EH (cell line): ENCODE measurements around the gene MSH2.
A peak's percentile ranks its signal among the peaks of the same experiment; 100 is the strongest.
"Not testable (repeated sequence)": the region's sequence is repeated elsewhere in the genome, so short reads cannot be mapped to it uniquely, and the experiment has no call there.

Experiments used
- DNase-seq: peaks from one replicate; pipeline ENCODE4 v3.0.0-alpha.2; 2015; ENCODE audit warnings: low read depth

Gene MSH2

GRCh38 chr2:47402805-47403608 is at the start of gene MSH2:
MSH2 (plus strand) TSS chr2:47403156; CDS start chr2:47403192, 36 bp downstream.
- DNase-seq = peak; percentile 89

DNA sequence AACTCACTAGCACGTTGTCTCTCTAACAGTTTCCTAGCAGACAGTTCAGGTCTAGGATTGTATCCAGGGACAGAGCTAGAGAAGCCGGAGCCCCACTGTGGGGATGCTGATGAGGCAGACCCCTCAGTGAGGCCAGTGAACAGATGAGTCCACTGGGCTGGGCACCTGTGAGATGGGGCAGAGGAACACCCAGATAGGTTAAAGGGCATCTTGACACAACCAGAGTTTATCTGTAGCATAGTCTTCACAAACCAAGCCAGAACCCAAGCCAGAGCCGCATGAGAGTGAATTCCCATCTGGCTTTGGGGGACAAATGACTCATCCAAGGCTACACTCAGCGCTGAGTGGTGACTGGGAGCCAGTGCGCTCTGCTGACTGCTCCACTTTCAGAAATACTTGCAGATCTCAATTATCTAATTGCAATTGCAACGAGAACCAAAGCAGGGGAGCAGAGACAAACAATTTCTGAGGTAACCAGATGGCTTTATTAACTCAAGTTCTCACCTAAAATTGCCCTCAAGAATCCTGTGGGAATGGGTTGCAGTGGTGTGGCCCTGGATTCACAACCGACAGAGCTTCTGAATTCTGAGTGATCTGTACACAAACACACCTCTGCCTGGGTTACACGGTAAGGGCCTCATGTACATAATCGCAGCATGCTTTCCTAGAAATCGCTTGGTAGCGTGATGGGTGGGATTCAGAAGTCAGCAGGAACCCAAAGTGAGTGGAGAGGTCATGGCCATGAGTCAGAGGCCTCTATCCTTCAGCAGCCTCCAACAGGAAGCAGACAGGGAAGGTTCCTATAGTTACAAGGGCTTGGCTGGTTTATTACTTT is 48.7 kb upstream of the MSH2 start:
- DNase-seq = peak; percentile 65

DNA sequence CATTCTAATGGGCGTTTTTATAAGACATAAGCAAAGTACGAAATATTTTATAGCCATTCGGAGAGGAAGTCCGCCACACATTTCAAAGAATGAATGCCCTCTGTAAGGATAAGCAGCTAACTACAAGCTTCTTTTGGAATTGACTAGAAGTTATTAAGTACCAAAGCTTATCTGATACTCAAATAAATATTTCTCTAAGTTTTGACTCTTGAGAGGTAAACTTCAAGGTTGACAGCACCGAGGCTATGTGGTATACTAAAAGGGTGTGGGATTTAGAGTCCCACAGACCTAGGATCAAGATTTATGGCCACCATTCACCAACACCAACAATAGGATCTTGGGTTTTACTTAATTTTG is 48.1 kb upstream of the MSH2 start:
- DNase-seq = no peak

- peak; percentile 80 for DNase-seq
Observed at GRCh38 chr2:47357483-47357882, 45.5 kb upstream of the MSH2 start.

DNA sequence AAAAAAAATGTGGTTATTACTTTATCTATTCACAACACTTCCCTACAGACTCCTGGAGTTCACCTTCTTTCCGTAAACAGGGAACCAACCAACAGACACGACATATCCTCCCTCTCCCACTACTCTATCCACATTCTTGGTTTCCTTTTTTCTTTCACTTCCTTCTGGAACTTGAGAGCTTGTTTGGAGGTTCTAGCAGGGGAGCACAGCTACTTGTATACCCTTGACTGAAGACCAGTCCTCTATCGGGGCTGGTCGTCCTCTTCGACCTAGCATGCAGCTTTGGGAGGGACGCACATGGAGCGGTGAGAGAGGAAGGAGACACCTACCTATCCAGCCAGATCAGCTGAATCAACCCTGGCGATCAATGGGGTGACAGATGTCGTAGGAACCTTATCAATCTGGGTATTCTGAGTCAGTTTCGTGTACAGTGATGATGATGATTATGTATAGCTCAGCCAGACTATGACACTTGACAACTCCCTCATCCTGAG is 43.5 kb upstream of the MSH2 start:
- no peak for DNase-seq

DNA sequence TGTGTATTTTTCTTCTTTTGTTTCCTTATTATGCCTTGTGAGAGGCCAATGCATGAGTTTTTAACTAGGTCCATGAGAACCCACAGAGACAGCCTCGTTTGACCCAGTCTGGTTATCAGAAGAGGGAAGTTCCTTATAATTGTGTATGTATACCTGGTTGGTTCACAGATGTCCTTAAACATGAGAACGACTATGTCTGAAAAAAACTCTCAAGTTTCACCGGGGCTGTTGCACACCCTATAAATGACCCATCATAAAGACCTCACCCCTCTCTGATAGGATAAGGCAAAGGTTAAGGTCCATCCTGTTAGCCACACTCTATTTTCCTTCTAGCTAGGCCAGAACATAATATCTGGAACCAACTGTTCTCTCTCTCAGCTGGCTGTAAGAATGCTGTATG is 42.7 kb upstream of the MSH2 start:
- no peak for DNase-seq

DNA sequence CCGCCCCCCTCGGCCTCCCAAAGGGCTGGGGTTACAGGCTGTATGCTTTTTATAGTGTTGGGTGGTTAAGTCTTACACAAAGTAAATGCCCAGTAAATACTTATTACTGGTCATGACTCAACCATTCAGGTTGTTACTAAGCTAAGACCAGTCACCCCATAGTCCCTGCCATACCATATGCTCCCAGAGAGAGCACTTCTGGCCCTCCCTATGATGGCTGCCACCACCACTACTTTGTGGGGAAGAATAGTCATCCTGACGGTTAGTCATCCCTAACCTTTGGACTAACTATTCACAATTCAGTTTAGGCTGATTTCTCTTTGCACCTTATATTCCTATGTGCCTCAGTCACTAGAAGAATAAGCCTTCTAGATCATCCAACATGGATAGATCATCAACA is 42.0 kb upstream of the MSH2 start:
- DNase-seq = peak; percentile 76

GRCh38 chr2:47361505-47362229 is 41.3 kb upstream of the MSH2 start:
- DNase-seq = not testable (repeated sequence)

GRCh38 chr2:47373747-47374146 is 29.2 kb upstream of the MSH2 start:
- no peak for DNase-seq

GRCh38 chr2:47375307-47375706 is 27.6 kb upstream of the MSH2 start:
- DNase-seq = no peak

DNA sequence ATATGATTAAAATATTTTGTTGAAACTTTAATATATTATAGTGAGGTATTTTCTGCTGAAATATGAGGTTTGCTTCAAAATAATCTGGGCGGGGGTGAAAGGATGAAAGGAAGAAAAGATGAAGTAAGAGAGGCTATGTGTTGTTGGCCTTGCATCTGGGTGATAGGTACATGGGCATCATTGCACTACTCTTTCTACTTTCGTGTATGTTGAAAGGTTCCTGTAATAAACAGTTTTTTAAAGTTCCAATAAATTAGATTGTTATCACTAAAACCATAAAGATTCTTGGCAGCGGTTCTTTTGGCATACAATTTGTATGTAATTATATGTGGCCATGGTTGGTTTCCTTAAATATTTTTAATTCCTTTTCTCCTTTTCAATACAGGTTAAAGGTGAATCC is 23.6 kb upstream of the MSH2 start:
- DNase-seq = no peak

- DNase-seq = no peak
Observed at GRCh38 chr2:47381408-47381807, 21.5 kb upstream of the MSH2 start.

- DNase-seq = no peak
Observed at GRCh38 chr2:47386551-47386950, 16.4 kb upstream of the MSH2 start.

DNA sequence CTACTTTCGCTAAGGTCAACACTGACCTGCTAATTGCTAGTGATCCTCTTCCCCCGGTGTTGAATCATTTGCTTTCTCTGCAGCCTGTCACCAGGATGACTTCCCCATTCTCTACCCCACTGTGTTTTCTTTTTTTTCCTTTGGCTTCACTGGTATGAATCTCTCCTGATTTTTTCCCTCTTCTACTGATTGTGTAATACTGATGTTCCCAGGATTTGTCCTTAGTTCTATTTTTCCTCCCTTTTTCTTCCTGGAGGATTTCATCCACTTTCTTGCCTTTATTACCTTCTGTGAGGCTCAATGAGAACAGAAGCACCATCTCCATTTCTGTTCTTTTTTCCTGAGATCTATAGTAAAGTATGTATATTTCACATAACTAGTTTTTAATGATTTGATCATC is 14.1 kb upstream of the MSH2 start:
- no peak for DNase-seq

GRCh38 chr2:47389692-47390091 is 13.3 kb upstream of the MSH2 start:
- no peak for DNase-seq

DNA sequence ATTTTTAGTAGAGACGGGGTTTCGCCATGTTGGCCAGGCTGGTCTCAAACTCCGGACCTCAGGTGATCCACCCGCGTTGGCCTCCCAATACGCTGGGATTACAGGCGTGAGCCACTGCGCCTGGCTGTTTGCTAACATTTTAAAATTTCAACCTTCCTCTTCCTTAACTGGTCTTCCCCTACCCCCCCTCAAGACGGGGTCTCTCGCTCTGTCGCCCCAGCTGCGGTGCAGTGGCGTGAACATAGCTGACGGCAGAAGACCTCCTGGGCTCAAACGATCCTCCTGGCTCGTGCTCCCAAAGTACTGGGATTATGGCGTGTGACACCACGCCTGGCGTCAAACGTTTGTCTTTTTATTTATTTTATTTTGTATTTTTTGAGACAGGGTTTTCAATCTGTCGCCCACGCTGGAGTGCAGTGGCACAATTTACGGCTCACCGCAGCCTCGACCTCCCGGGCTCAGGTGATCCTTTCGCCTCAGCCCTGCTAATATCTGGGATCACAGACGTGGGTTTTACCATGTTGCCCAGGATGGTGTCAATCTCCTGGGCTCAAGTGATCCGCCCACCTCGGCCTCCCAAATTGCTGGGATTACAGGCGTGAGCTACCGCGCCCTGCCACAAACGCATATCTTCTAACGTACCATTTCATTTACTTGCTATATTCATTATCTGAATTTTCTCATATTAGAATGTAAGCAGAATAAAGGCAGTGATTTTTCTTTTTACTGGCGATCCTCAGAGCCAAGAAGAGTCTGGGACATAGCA is 984 bp upstream of the MSH2 start:
- no peak for DNase-seq

GRCh38 chr2:47402555-47402804 is 476 bp upstream of the MSH2 start:
- DNase-seq = peak; percentile 52

- no peak for DNase-seq
Observed at GRCh38 chr2:47403609-47404193, 745 bp downstream of the MSH2 start.

- no peak for DNase-seq
Observed at GRCh38 chr2:47404356-47404755, 1.4 kb downstream of the MSH2 start.

DNA sequence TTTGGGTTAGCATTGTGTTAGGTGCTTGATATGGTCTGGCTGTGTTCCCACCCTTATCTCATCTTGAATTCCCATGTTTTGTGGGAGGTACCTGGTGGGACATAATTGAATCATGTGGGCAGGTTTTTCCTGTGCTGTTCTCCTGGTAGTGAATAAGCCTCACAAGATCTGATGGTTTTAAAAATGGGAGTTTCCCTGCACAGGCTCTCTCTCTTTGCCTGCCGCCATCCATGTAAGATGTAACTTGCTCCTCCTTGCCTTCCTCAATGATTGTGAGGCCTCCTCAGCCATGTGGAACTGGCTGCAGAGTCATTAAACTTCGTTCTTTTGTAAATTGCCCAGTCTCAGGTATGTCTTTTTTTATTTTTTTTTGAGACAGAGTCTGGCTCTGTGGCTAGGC is 2.8 kb downstream of the MSH2 start:
- DNase-seq = no peak

- not testable (repeated sequence) for DNase-seq
Observed at GRCh38 chr2:47406649-47407330, 3.8 kb downstream of the MSH2 start.
